Keratinocyte (primary cell): ENCODE results near the gene ZSCAN25.

Source experiments
- CTCF ChIP-seq, 3 experiments: IDR thresholded peaks in 1 of 3; conservative IDR thresholded peaks in 1 of 3; optimal IDR thresholded peaks in 1 of 3; 2 replicates in 2 of 3; 3 replicates in 1 of 3; pipeline versions ENCODE3 to v1.5.1; 2011; ENCODE audit warnings: low read length in 3 of 3, mild to moderate bottlenecking in 3 of 3, moderate library complexity in 2 of 3, control low read depth in 1 of 3, inconsistent platforms in 1 of 3; ENCODE audit not compliant: insufficient read depth in 2 of 3; ENCODE audit errors: extremely low read depth in 1 of 3
- EZH2 ChIP-seq: IDR thresholded peaks from one replicate; pipeline ENCODE4 v1.6.1; 2012; ENCODE audit warnings: inconsistent platforms, mild to moderate bottlenecking, low read length, moderate library complexity

GRCh38 chr7:99623702-99624447, 7.1 kb downstream of the ZSCAN25 start:
- TF ChIP-seq CTCF (optimal IDR thresholded peaks at IDR 0.05 in 1 of 3, IDR thresholded peaks at IDR 0.05 in 1 of 3, conservative IDR thresholded peaks at IDR 0.05 in 1 of 3; ENCODE audit: extremely low read depth in 1 of 3, insufficient read depth in 2 of 3, low read length in 3 of 3) (no peak), EZH2 (no peak)
